Activated CD8-positive, alpha-beta memory T cell treated with anti-CD3 and anti-CD28 coated beads for 24 hours (primary cell): ENCODE measurements around the gene NECAB2.

Experiments used
- DNase-seq: peaks from one replicate; pipeline ENCODE4 v3.0.0-alpha.2; 2020

Gene NECAB2

DNA sequence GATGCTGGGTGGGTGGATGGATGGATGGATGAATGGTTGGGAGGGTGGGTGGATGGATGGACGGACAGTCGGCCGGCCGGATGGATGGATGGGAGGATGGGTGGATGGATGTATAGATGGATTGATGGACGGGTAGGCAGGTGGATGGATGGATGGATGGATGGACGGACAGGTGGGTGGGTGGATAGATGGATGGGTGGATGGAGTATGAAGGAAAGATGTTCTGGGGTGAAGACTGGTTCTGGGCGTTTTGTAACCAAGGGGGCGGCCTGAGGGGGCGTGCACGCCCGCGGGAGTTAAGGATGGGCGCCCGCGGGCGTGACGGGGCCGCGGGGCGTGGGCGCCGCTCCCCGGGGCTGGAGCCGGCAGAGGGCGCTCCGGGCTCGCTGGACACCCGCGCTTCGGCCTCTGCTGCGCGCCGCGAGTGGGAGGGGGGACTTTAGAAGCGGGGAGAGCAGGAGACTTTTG lies at the start of gene NECAB2:
NECAB2 (plus strand) TSS at position 407 of the 468 bp plus-strand sequence. CDS start 405 bp downstream, outside the sequence.
- DNase-seq = no peak

DNA sequence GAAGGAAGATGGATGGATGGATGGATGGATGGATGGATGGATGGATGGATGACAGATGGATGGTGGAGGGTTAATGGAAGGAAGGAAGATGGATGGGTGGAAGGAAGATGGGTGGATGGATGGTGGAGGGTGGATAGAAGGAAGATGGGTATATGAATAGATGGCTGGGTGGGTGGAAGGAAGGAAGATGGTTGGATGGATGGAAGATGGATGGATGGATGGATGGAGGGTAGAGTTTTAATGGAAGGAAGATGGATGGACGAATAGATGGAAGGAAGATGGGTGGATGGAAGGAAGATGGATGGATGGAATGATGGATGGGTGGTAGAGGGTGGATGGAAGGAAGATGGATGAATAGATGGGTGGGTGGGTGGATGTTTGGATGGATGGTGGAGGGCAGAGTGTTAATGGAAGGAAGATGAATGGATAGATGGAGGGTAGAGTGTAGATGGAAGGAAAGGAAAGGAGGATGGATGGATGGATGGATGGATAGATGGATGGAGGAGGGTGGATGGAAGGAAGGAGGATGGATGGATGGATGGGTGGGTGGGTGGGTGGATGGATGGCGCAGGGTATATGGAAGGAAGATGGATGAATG lies 47.1 kb upstream of the NECAB2 start:
- DNase-seq = no peak

DNA sequence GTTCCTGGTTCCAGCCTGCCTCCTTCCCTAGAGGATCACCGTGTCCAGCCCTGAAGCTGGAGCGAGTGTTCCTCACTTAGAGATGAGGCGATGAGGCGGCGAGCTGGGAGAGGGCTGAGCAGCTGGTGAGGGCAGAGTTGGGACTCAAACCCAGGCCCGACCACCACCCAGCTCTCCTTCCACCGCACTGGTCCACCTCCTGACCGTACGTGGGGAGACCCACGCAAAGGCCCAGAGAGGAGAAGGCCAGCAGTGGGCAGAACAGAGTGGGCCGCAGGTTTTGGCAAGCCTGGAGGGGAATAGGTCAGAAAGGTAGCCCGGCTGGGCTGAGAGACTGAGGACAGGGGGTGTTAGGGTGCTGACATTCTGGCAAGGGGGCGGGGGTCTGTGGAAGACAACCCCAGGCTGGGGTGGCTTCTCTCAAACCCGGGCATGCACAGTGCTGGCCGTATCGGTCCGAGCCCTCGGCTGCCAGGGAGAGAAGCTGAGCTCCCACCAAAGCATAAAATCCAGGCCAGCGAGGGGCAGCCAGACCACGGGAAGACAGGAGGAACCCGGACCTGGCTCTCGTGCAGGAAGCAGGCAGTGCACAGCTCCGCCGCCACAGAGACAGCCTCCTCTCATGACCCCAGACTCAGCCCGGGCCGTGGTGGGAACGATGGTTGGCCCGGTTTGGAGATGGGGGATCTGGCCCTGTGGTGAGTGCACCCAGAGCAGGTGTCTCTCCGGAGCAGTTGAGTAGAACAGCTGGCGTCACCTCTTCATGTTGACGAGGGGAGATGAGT lies 44.3 kb upstream of the NECAB2 start:
- no peak for DNase-seq

DNA sequence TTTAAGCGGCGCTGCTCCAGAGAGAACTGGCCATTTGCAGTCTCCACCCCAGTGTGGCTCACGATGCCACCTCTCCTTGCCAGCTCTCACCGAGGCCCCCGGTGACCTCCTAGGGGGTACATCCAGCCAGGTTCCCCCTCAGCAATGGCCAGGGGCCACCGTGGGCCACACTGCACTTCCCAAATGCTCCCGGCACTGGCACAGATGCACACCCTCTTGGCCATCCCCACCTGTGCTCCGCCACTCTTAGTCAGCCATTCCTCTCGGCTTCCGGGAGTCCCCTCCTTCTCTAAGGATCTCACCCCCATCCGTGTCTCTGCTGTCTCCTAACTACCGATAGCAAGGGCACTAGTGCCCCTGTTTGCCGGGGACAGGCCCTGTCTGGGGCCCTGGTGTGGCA lies 43.4 kb upstream of the NECAB2 start:
- DNase-seq = no peak

DNA sequence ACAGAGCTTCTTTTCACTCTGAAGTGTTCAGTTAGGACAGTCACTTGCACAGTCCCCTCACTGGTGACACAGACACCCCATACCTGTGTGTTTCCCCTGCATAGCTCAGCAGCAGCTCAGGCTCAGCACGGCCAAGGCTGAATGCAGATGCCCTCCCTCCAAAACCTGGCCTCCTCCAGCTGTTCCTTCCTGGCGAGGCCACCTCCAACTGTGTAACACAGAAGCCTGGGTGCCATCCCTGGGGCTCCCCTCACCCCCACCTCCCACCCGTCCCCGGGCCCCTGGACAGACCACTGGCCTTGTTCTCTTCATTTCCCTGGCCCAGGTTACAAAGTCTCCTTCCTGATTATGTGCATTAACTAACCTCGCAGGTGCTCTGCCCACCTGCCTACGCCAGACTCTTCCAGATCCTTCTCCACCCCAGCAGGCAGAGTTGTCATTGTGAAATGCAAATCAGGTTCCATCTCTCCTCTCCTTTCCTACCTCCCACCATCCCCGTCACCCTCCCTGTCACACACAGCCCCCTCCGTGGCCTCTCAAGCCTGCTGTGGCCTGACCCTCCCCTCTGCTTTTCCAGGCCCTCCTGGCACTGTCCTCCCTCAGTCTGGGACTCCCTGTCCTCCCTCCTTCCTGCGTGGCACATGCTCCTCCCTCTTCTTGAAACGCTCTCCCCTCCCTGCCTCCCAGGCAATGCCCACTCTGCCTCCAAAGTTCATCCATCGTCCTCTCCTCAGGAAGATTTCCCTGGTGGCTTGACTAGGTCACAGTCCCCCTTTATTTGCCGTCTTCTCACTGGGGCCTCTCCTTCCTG lies 42.7 kb upstream of the NECAB2 start:
- DNase-seq = no peak

DNA sequence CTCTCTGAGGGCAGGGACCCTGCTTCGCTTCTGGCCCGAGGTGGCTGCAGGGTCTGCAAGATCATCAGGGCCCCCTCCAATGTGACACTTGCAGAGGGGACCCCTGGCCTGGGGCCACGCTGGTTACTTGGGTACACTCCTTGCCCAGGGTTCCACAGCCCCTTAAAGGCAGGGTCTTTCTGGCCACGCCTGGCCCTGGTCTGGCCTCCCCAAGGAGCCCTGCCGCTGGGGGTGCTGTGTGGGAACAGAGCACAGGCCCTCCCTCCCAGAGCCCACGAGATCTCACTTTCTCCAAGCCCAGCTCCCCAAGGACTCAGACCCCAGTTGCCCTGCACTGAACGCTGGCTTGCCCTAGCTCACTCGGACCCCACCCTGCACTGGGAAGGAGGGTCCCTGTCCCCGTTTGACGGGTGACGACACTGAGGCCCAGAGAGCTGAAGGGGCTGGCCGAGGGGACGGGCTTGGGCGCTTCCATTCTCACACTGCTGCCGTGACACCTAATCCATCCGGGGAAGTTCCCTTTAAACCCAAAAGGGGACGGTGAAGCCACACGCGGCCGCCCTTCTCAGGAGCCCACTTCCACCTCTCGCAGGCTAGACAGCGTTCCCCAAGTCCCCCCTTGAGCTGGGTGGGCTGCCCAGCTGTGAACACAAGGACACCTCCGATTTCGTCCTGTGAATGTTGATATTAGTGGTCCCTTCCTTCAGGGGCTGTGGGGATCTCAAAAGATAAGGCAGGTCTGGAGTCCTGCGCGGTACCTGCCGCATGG lies 41.9 kb upstream of the NECAB2 start:
- no peak for DNase-seq

DNA sequence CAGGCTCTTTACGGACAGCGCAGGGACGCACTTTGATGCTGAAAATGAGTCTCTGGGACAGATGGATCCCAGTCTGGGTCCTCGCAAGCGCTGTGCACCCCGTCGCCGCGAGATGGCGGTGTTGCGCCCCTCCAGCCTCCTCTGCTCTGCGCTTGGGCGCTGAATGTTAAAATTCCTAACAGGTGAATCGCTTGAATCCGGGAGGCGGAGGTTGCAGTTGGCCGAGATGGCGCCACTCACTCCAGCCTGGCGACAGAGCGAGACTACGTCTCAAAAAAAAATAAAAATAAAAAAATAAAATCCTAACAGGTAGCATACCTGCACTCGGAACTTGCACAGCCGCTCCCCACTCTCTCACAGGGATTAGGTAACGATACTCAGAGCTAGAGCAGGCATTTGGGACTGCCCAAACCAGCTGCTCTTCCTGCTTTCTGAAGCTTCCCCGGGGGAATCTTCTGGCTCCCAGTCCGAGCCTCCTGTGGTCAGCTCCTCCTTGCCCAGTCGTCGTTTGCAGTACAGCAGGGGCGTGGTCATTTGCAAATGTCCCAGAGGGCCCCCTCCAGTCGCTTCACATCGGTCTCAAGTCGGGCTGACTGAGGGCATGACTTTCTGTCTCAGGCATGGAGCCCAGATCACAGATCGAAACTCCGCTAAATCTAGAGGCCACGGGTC lies 41.2 kb upstream of the NECAB2 start:
- peak; percentile 87 for DNase-seq

DNA sequence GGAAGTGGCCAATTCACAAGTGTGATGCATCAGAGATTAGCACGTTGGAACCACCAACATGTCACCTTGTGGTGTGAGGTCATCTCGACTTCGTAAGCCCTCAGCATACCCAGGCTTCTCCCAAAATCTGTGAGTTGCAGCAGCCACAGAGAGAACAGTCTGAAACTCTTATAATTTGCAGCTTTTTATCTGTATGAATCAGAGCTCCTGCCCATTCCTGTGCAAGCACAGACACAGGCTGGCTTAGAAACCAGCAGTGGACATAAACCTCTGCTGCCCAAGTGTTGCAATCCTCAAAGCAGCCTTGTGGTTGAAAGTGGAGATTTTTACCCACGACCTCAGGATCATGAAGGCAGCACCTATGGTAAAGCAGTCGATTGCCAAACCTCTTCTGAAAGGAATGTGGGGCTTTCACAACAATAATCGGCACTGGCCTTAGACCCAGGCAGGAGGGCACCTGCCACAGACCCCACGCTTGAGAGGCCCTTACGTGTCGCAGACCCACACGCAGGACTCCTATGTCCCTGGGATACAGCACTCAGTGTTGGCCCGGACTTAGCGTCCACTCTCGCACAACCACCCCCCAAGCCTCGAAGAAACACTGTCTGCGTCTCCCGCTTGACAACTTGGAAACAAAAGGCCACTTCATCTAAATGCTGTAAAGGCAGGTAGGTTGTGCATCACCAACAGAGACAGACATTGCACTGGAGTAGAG lies 39.5 kb upstream of the NECAB2 start:
- DNase-seq = no peak

DNA sequence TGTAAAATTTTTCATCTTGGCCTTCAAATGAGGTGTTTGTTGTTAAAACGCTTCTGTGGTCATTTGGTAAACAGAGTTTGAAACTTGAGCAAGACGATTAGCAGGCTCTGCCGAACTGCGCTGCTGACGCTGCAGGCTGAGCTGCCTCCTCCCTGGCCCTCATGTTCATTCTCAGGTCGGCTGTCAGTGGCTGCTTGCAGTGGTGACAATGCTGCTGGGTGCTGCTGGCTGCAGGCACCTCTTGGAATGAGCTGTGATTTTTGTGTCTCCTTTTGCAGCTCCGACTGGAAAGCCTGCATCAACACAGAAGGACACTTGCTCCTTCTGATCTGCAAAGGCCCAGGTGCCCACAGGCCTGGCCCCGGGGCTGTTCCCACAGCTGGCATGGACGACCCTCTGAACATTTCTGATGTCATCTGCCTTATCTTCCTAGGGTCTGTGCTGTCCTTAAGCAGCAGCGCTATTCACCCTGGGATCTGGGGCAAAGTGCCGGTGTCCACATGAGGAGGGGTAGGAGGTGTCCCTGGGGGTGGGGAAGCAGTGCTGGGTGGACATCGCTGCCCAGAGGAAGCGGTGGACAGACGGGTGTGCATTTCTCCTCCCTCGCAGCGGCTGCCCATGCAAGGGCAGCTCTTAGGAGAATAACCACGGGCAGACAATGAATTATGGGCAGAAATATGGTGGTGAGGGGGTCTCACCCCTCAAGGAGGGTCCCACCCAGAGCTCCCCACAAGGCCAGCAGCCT lies 38.1 kb upstream of the NECAB2 start:
- DNase-seq = no peak

DNA sequence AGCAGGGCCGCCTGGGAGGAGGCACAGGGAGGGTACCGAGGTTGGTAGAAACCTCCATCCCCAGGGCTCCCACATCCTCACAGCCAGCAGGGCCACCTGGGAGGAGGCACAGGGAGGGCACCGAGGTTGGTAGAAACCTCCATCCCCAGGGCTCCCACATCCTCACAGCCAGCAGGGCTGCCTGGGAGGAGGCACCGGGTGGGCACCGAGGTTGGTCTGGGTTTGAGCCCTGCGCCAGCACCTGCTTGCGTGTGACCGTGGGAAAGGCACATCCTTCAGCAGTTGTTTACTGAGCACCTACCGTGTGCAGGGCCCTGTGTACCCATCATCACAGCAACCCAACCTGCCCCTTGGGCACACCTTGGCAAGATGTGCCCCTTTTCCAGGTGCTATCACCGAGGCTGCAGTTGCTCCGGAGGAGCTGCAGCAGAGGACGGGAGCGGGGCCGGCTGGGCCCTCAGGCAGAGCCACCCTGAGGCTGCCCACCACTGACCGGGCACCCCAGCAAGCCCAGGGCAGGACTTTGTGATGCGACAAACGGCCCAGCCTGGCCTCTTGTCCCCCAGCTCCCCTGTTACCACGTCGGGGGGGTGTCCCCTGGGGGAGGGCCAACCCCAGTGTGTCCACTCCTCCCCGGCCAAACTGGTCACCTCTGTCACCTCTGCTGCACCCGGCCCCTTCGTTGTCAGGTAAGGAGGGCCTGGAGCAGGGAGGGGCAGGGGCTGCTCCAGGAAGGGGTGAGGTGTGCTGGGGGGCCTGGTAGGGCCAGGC lies 37.1 kb upstream of the NECAB2 start:
- no peak for DNase-seq

DNA sequence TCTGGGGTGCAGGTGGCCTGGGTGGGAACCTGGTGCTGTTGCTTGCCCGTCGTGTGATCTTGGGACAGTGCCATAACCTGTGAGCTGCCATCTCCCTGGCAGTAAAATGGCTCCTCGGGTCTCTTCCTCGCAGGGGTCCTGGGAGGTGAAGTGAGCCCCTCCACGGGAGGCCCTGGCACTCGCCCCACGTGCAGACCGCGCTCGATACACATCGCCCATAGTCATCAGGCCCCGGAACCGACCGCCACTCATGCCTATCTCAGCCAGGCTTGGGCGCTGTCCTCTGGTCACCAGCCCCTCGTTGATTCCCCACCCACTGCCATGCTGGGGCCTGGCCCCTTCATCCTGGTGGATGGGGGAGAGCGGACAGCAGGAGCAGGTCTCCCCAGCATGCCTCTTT lies 36.5 kb upstream of the NECAB2 start:
- DNase-seq = no peak

DNA sequence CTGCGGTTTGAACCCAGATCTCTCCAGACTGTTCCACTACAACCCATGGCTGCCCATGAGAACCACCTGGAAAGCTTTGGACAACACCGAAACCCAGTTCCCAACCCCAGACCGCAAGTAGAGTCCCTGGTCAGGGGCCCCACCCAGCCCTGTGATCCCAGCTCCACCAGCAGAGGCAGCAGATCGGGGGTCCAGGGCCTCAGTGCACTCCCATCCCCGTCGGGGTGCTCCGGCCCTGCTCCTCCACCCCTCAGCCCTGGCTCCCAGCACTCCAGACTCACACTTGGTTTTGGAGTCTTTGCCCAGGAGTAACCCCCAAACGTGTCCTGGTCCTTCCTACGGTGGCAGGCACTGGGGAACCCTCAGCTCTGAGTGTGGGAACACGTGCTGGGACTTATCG lies 35.7 kb upstream of the NECAB2 start:
- no peak for DNase-seq

DNA sequence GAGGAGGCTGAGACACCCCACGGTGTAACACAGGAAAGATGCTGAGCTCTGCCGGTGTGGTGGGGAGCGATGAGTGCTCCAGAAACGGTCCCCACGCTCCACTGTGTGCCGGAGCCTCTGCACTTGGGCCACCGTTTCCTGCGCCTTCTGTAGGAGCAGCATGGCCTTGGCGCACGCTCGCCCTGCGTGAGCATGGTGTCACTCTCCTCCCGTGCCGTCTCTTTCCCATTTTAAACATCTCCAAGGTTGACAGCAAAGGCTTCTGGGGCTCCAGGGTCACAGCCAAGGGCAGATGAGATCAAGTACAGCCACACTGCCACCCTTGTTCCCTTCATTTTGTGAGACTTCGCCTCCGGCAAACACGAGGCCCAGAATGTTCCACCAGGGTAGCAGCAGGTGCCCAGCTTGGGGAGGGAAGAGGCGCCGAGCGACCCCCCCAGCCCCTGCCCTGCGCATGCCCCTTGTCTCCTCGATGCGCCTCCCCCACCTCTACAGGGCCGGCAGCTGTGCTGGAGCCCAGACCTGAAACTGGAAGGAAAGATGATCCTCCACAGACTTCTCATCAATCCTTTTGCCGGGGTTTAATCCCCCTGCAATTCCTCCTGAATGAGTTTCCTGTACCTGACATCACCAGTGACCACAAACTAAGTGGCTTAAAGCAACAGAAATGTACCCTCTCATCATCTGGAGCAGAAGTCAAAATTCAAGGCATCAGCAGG lies 34.9 kb upstream of the NECAB2 start:
- no peak for DNase-seq

DNA sequence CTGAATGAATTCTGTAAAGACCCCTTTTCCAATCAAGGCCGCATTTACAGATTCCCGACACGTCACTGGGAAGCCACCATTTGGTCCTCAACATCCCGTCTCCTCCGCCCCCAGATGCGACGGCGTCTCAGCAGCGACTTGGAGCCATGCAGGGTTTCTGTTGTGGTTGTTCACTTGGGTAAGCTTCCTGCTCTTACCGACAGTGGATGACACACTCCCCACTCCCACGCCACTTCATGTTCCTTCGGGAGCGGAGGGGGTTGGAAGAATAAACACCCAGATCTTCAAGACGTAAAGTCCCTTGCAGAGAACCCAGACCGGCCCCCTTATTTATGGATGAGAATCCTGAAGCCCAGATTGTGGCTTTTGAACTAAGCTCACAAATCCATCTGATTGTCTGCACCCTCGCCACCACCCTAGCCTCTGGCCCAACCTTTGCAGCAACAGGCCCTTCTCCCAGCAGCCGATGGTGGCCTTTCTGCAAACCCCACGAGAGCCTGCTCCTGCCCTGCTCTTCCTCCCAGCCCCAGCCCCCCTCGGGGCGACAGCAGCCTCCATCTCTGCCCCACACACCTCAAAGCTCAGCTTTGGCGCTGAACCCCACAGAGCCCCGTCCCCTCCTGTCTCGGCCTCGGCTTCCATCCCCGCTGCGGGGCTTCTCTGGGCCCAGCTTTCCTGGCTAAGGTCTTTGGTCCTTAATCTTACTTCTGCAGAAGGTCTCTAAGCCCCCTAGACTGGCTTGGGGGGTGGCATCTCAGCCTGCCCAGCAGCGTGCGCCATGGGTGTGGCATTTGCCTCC lies 34.0 kb upstream of the NECAB2 start:
- DNase-seq = no peak

DNA sequence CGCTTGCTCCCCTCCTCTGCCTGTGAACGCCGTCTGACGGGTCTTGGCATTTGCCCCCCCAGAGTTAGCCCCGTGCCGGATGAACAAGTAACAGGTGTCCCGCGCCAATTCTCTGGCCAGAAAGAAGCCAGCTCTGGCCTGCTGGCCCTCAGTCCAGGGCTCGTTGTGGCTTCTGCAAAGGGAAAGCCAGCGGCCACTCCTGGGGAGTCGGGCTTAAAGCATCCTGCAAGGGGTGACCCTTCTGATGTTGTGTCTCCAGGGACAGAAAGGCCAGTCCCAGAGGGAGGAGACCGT lies 33.4 kb upstream of the NECAB2 start:
- no peak for DNase-seq

DNA sequence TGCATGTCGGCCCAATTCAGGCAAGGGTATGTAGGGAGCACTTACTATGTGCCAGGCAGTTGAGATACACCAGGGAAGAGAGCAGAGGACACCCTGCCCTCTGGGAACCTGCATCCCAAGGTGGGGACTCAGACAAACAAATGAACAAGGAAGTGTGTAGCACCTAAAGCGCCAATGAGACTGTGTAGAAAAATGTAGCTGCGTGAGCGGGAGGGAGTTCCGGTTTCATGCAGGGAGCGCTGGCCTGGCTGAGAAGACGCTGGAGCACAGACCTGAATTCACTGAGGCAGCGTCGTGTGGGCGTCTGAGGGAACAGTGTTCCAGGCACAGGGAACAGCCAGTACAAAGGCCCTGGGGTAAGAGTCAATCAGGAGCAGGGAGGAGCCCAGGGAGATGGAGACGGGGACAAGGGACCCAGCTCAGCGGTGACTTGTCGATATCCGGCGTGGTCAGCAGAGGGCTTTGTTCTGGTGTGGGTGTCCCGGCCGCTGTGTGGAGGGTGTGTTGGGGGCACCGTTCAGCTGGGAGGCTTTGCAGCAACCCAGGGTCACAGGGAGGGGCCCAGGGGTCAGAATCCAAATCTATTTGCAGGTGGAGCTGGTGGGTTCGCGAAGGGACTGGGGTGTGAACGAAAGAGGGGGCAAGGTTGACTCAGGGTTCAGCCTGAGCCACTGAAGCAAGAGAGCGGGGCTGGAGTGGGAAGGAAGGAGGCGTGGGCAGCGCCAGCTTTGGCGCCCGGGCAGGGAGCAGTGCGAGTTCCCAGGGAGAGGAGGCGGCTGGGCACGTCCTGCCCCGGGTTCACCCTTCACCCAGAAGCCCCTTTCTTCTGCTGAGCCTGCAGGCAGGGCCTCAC lies 32.8 kb upstream of the NECAB2 start:
- DNase-seq = no peak

DNA sequence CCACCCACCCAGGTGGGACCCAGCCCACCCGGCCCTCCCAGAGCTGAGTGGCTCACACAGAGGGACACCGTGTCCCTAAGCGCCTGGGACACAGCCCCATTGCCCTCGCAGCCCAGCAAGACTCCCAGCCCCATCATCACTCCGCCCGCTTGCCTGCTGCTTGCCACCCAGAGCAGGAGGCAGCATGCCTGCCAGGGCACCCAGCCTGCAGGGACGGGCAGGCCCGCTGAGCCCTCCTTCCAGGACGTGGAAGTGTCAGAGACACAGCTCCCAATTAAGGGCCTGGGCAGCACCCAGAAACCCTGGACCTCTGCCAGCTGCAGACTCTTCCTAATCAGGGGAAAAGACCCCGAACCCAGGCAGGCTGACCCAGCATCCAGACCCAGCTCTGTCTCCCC lies 32.2 kb upstream of the NECAB2 start:
- no peak for DNase-seq
